Endothelial cell of umbilical vein (primary cell): ENCODE data around the gene KAT8. TPM values are rescaled to one million over a fixed set of nuclear protein-coding genes. Genes with fewer than 3 reads are reported as not detected.
"Not testable (repeated sequence)": the region's sequence is repeated elsewhere in the genome, so short reads cannot be mapped to it uniquely, and the experiment has no call there.

ENCODE experiments used
- BruUV-seq: library from RNA; stranded (reverse); fragments of 400-500 nt; replicated peaks from 2 replicates; lab custom pipeline; 2021; lab: Mats Ljungman, UMichigan
- CTCF ChIA-PET: fragments of 300-600, 350-600 bp; sonication (Branson Sonifier 250); formaldehyde crosslinking; loops from one replicate; lab custom pipeline; 2021; ENCODE audit warnings: antibody characterized with exemption, inconsistent platforms; lab: Charles Lee
- POLR2A ChIA-PET: fragments of 300-600, 350-600 bp; sonication (Branson Sonifier 250); formaldehyde crosslinking; loops from one replicate; lab custom pipeline; 2021; ENCODE audit warnings: antibody characterized with exemption, inconsistent platforms; lab: Charles Lee
- DNase-seq: peaks from one replicate; pipeline ENCODE4 v3.0.0-alpha.2; 2011; ENCODE audit warnings: low read depth, low spot score
- FAIRE-seq: peaks from 2 replicates; lab custom pipeline; 2011; peaks lifted over from hg19 to GRCh38; lab: Jason Lieb, UNC
- H2AFZ ChIP-seq: 2 replicates; pipeline ENCODE4 v1.6.0; 2012; ENCODE audit warnings: low read depth, low read length, control low read depth, inconsistent platforms
- H3K27ac ChIP-seq: 2 replicates; pipeline ENCODE4 v1.5.1; 2011; ENCODE audit warnings: low read depth, mild to moderate bottlenecking, control low read depth, low read length, moderate library complexity; ENCODE audit not compliant: insufficient read depth
- H3K27me3 ChIP-seq, 2 experiments: 2 replicates each; pipeline versions ENCODE4 v1.6.0 to v1.6.1; 2011; ENCODE audit warnings: low read length in 2 of 2, mixed read lengths in 1 of 2; ENCODE audit not compliant: control insufficient read depth in 2 of 2, insufficient read depth in 2 of 2
- H3K36me3 ChIP-seq, 2 experiments: 2 replicates in 1 of 2; 3 replicates in 1 of 2; pipeline ENCODE4 v1.5.1; 2011; ENCODE audit warnings: low read length in 2 of 2, mild to moderate bottlenecking in 1 of 2, moderate library complexity in 1 of 2; ENCODE audit not compliant: control insufficient read depth in 2 of 2, insufficient read depth in 2 of 2; ENCODE audit errors: extremely low read depth in 1 of 2
- H3K4me1 ChIP-seq: 3 replicates; pipeline ENCODE4 v1.5.1; 2011; ENCODE audit warnings: mild to moderate bottlenecking, low read length; ENCODE audit not compliant: control insufficient read depth, insufficient read depth; ENCODE audit errors: extremely low read depth
- H3K4me2 ChIP-seq: 2 replicates; pipeline ENCODE4 v1.6.1; 2011; ENCODE audit warnings: low read length, control low read depth, mixed read lengths; ENCODE audit not compliant: insufficient read depth
- H3K4me3 ChIP-seq, 3 experiments: fragments of 200-600 bp in 1 of 3; sonication (generic), shearing (Covaris generic) in 1 of 3; replicated peaks in 1 of 3; 2 replicates each; pipeline ENCODE4 v1.5.1; 2011 to 2016; ENCODE audit warnings: control low read depth in 3 of 3, low read length in 3 of 3, mild to moderate bottlenecking in 2 of 3, inconsistent platforms in 1 of 3, low read depth in 1 of 3, moderate library complexity in 1 of 3; ENCODE audit not compliant: insufficient read depth in 1 of 3
- H3K79me2 ChIP-seq: 2 replicates; pipeline ENCODE4 v1.6.0; 2012; ENCODE audit warnings: low read length, inconsistent platforms; ENCODE audit not compliant: control insufficient read depth, insufficient read depth
- H3K9ac ChIP-seq: replicated peaks from 2 replicates; pipeline ENCODE3; 2011; ENCODE audit warnings: low read length, control low read depth; ENCODE audit not compliant: insufficient read depth; ENCODE audit errors: extremely low read depth
- H3K9me1 ChIP-seq: replicated peaks from 3 replicates; pipeline ENCODE4 v1.6.0; 2011; ENCODE audit warnings: mild to moderate bottlenecking, low read length; ENCODE audit not compliant: control insufficient read depth, insufficient read depth; ENCODE audit errors: extremely low read depth
- H3K9me3 ChIP-seq: replicated peaks from 2 replicates; pipeline ENCODE4 v1.5.1; 2012; ENCODE audit warnings: low read length, inconsistent platforms; ENCODE audit not compliant: control insufficient read depth, insufficient read depth
- H4K20me1 ChIP-seq: replicated peaks from 2 replicates; pipeline ENCODE3; 2011; ENCODE audit warnings: mild to moderate bottlenecking, low read length; ENCODE audit not compliant: control insufficient read depth, insufficient read depth; ENCODE audit errors: extremely low read depth
- CTCF ChIP-seq, 2 donors: IDR thresholded peaks; 1 replicate in 1 of 2; 2 replicates in 1 of 2; pipeline ENCODE4 v1.5.1; 2011; ENCODE audit warnings: low read length in 2 of 2, mild to moderate bottlenecking in 2 of 2, moderate library complexity in 2 of 2, control low read depth in 1 of 2, inconsistent platforms in 1 of 2, low read depth in 1 of 2; ENCODE audit not compliant: insufficient read depth in 1 of 2; ENCODE audit errors: extremely low read depth in 1 of 2
- EZH2 ChIP-seq: IDR thresholded peaks from 2 replicates; pipeline ENCODE4 v1.6.1; 2012; ENCODE audit warnings: borderline replicate concordance, low read depth, mild to moderate bottlenecking, moderate library complexity, low read length, inconsistent platforms; ENCODE audit not compliant: severe bottlenecking
- FOS ChIP-seq: IDR thresholded peaks from 2 replicates; pipeline ENCODE4 v1.6.1; 2011; ENCODE audit warnings: mild to moderate bottlenecking, low read length, moderate library complexity, borderline replicate concordance; ENCODE audit not compliant: insufficient read depth
- GATA2 ChIP-seq: IDR thresholded peaks from 2 replicates; pipeline ENCODE4 v1.7.0; 2011; ENCODE audit warnings: low read depth, mild to moderate bottlenecking, moderate library complexity, mixed read lengths, low read length; ENCODE audit not compliant: insufficient read length, insufficient read depth
- JUN ChIP-seq: IDR thresholded peaks from 2 replicates; pipeline ENCODE4 v1.6.1; 2011; ENCODE audit warnings: borderline replicate concordance, low read depth; ENCODE audit not compliant: insufficient read length, insufficient read depth
- MAX ChIP-seq: IDR thresholded peaks from 2 replicates; pipeline ENCODE4 v1.6.1; 2011; ENCODE audit not compliant: insufficient read depth, insufficient read length
- MYC ChIP-seq: IDR thresholded peaks from one replicate; pipeline ENCODE4 v1.6.1; 2011; ENCODE audit warnings: mild to moderate bottlenecking, low read depth, low read length
- POLR2A ChIP-seq: IDR thresholded peaks from 2 replicates; pipeline ENCODE4 v1.6.1; 2012; ENCODE audit warnings: low read depth, mild to moderate bottlenecking, control low read depth, low read length
- POLR2AphosphoS5 ChIP-seq: IDR thresholded peaks from 2 replicates; pipeline ENCODE4 v1.6.1; 2012; ENCODE audit warnings: low read depth, mild to moderate bottlenecking, control low read depth, low read length, moderate library complexity; ENCODE audit not compliant: insufficient read depth
- dilution Hi-C: fragments of 300-500 bp; cut with MboI; formaldehyde crosslinking; loops from one replicate; pipeline ENCODE4 v1.15.0; 2019; ENCODE audit warnings: low sequenced_read_pairs; ENCODE audit not compliant: extremely low pct_ligation_motif_present
- intact Hi-C: fragments of 100-400 bp; cut with micrococcal nuclease; formaldehyde crosslinking; loops from one replicate; pipeline ENCODE4 v1.10.0; 2022
- polyA plus RNA-seq, 4 experiments: library from polyadenylated mRNA; depleted of rRNA in 3 of 4; stranded (reverse) in 3 of 4; unstranded in 1 of 4; fragments of >200 nt; gene quantifications; 2 replicates each; pipeline versions ENCODE4 v1.2.1 to v1.2.3, GENCODE V29; 2011 to 2012; ENCODE audit warnings: missing spikeins in 1 of 4
- total RNA-seq: library from RNA; stranded (reverse); gene quantifications from 2 replicates; pipeline ENCODE4 v1.2.3, GENCODE V29; 2021

The KAT8 gene
- total and polyA plus RNA-seq, 2 donors (not counting 3 experiments of a cell fraction or from before 2014, with no cell fraction given): 30.7 to 42.8 TPM

- TSS peak; percentile 27 for BruUV-seq
- H3K4me2 ChIP-seq: peak overlapping the region; percentile 8
- peak; percentile 76 for DNase-seq
- no peaks in the 10 kb centered on the region for H4K20me1 ChIP-seq
- intact Hi-C loops: no loop called here
- H3K79me2 ChIP-seq: no peaks in the 10 kb centered on the region
- peak; percentile 84 for TF ChIP-seq POLR2AphosphoS5
- TF ChIP-seq FOS: peak; percentile 81
- TF ChIP-seq POLR2A: peak; percentile 41
- no peak for TF ChIP-seq CTCF (IDR thresholded peaks at IDR 0.05; ENCODE audit: extremely low read depth in 1 of 2, insufficient read depth in 1 of 2, low read depth in 1 of 2, low read length in 2 of 2)
- TF ChIP-seq JUN: peak; percentile 39
- peak; percentile 61 for TF ChIP-seq MAX
- peak; percentile 88 for TF ChIP-seq MYC
- TF ChIP-seq GATA2: peak; percentile 76
- TF ChIP-seq EZH2: no peak
- ChIA-PET CTCF (interaction anchor here (0.7 to 1.7 kb wide), 2 partner anchors 154 to 332 kb away, joined by 3 to 4 read pairs; partner anchors contain the start of gene HSD3B7), POLR2A (interaction anchor here (1.7 kb wide), 1 partner anchor 22 kb away, joined by 5 read pairs; the partner anchor contains the start of gene KAT8)
- no peaks in the 10 kb centered on the region for H3K9me3 ChIP-seq
- peaks cover 13% of the 10 kb centered on the region for H3K4me1 ChIP-seq
- H3K36me3 ChIP-seq: no peaks in the 10 kb centered on the region
- H3K9ac ChIP-seq: no peak overlapping the region
- dilution Hi-C loops: no loop called here
- H3K27ac ChIP-seq: peak overlapping the region; percentile 24
- no peaks in the 10 kb centered on the region for H3K9me1 ChIP-seq
- H3K27me3 ChIP-seq: no peaks in the 10 kb centered on the region
- FAIRE-seq: peak; percentile 92
- peak overlapping the region in 1 of 3 experiments; percentile 16 for H3K4me3 ChIP-seq
- H2AFZ ChIP-seq: peak overlapping the region; percentile 46
Measured at GRCh38 chr16:31138621-31139578, 21.4 kb downstream of the KAT8 start.

- FAIRE-seq, H3K4me2 ChIP-seq, dilution Hi-C loops, H3K9me3 ChIP-seq, BruUV-seq, H4K20me1 ChIP-seq, H3K4me3 ChIP-seq, H3K9me1 ChIP-seq, DNase-seq, H3K27ac ChIP-seq, H3K27me3 ChIP-seq, H3K36me3 ChIP-seq, H2AFZ ChIP-seq, POLR2A ChIA-PET, H3K79me2 ChIP-seq, H3K9ac ChIP-seq: not testable (repeated sequence)
- CTCF ChIA-PET: interaction anchor here (1.6 to 2.6 kb wide), 2 partner anchors 49 to 206 kb away, joined by 3 to 7 read pairs; no protein-coding TSS in a partner anchor
- peaks cover 13% of the 10 kb centered on the region for H3K4me1 ChIP-seq
- intact Hi-C loops: loop anchor here (5.0 kb wide), 1 partner anchor 34 kb away; the partner anchor contains the start of gene BCKDK
Measured at GRCh38 chr16:31141071-31141469, 23.6 kb downstream of the KAT8 start.
